ENCODE measurements around the gene IGF2R.

- no peak for TF ChIP-seq POLR2A (IDR thresholded peaks at IDR 0.05)
- TF ChIP-seq CTCF (IDR thresholded peaks at IDR 0.05): no peak
Measured at GRCh38 chr6:159964046-159964445, 4.8 kb upstream of the IGF2R start.
